Fibroblast of pulmonary artery (primary cell): ENCODE results near the gene SDK1.
"Not testable (repeated sequence)": the region's sequence is repeated elsewhere in the genome, so short reads cannot be mapped to it uniquely, and the experiment has no call there.

Experiments used
- DNase-seq: peaks from one replicate; pipeline ENCODE4 v3.0.0-alpha.2; 2010; ENCODE audit warnings: low read depth
- H3K4me3 ChIP-seq: replicated peaks from 2 replicates; pipeline ENCODE4 v1.5.1; 2011; ENCODE audit warnings: low read depth, mild to moderate bottlenecking, control low read depth, low read length, moderate library complexity
- TF ChIP-seq, protein P1 (sequence below): IDR thresholded peaks from 2 replicates; pipeline ENCODE4 v1.5.1; 2011; ENCODE audit warnings: mild to moderate bottlenecking, control low read depth, low read length, inconsistent platforms; ENCODE audit errors: missing control alignments

The SDK1 gene

DNA sequence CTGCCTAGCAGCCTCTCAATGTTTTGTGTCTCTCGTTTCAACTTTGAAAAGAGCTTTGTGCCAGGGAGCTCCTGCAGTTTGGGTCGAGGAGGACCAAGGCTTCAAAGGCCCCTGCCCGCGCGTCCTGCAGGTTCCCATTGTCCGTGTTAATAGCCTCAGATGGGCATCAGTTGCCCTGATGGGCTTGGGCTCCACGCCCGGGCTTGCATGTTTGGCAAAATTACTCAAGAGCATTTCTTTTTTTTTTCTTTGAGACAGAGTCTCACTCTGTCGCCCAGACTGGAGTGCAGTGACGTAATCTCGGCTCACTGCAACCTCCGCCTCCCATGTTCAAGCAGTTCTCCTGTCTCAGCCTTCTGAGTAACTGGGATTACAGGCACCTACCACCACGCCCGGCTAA is 636.6 kb downstream of the SDK1 start:
- no peak for DNase-seq
- TF ChIP-seq, protein P1, sequence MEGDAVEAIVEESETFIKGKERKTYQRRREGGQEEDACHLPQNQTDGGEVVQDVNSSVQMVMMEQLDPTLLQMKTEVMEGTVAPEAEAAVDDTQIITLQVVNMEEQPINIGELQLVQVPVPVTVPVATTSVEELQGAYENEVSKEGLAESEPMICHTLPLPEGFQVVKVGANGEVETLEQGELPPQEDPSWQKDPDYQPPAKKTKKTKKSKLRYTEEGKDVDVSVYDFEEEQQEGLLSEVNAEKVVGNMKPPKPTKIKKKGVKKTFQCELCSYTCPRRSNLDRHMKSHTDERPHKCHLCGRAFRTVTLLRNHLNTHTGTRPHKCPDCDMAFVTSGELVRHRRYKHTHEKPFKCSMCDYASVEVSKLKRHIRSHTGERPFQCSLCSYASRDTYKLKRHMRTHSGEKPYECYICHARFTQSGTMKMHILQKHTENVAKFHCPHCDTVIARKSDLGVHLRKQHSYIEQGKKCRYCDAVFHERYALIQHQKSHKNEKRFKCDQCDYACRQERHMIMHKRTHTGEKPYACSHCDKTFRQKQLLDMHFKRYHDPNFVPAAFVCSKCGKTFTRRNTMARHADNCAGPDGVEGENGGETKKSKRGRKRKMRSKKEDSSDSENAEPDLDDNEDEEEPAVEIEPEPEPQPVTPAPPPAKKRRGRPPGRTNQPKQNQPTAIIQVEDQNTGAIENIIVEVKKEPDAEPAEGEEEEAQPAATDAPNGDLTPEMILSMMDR: no peak

DNA sequence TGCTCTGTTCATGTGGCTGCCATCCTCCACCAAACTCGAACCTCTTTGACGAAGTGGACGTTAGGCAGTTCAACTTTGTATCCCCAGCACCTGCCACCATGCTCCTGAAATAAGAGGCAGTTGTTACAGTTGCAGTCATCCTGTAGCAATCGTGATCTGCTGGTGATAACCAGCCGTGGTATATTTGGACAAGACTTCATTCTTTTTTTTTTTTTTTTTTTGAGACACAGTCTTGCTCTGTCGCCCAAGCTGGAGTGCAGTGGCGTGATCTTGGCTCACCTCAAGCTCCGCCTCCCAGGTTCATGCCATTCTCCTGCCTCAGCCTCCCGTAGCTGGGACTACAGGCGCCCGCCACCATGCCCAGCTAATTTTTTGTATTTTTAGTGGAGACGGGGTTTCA is 640.7 kb downstream of the SDK1 start:
- not testable (repeated sequence) for DNase-seq, H3K4me3 ChIP-seq

More for the DNA sequence above, 636.6 kb downstream of the SDK1 start:
- H3K4me3 ChIP-seq: no peak overlapping the region

- H3K4me3 ChIP-seq: no peak overlapping the region
- TF ChIP-seq, protein P1: no peak
- no peak for DNase-seq
Measured at GRCh38 chr7:3942276-3942675, 641.2 kb downstream of the SDK1 start.

DNA sequence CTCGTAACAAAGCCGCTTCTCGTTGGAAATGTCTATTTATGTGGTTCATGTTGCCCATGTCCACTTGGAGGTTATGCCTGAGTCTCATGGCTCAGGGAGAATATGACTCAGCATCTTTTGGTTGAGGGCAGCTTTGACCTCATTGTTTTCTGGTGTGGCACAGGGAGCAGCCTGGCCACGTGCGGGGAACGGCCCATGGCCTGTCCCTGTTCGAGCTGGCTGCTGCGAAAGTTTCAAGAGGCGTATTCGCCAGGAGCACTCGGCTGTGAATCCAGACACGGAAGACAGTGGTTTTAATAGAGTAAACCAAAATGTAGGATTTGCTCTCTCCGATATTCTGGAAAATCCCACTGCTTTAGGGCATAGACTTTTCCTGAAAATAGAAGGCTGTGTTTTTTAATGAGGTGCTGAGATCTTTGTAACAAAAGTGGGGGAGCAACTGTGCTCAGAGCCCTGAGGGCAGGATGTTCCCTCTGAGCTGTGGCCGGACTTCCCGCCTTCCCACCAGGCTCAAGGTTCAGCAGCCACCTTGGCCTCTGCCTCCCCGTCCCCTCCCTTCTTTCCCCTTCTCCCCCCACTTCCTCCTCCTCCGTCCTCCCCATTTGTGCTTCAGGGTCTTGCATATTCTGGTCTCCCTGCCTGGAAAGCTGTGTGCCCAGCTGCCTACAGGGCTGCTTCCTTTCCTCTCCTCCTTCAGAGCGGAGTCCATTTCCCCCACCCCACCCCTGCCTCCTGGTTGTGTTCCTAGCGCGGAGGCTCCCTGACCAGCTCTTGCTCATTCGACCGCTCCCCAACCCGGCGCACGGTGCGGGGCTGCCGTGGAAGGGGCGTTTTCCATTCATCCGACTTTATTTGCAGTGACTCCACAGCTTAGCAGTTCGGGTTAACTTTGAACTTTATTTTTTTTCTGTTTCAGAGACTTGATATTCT is 642.0 kb downstream of the SDK1 start:
- no peak for DNase-seq
- H3K4me3 ChIP-seq: no peak overlapping the region
- TF ChIP-seq, protein P1: no peak

GRCh38 chr7:3943779-3944520 is 642.9 kb downstream of the SDK1 start:
- no peak for DNase-seq
- no peak overlapping the region for H3K4me3 ChIP-seq
- TF ChIP-seq, protein P1: no peak

DNA sequence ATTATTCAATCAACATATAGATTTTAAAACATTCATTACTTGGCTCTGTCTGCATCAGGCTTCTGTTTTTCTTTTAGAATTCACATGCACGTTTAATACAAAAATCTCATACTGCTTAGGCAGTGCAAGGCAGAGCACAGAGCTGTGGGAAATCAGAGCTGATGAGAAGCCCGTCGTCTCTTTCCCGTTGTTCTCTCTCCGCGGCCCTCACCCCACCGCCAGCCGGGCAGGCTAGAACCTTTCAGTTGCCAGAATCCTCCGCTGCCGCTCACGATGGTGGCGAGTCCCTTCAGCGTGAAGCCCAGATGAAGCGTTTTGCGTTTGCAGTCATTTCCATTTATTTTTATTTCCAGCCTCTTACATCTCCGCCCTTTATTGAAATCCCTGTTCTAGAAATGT is 648.2 kb downstream of the SDK1 start:
- no peak overlapping the region for H3K4me3 ChIP-seq
- TF ChIP-seq, protein P1: no peak
- peak; percentile 11 for DNase-seq

DNA sequence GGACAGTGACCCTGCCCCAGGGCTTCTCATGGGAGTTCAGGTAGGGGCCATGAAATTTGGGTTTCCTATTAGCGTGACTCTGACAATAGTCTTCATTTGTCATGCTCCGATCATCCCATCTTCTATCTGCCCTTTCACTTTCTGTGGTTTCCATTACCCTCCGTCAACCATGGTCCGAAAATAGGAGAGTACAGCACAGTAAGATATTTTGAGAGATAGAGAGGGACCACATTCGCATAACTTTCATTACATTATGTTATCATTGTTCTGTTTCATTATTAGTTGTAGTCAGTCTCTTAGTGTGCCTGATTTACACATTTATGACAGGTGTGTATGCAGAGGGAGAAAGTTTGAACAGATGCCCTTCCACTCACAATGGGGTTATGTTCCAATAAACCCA is 649.2 kb downstream of the SDK1 start:
- no peak for DNase-seq
- TF ChIP-seq, protein P1: no peak
- H3K4me3 ChIP-seq: no peak overlapping the region
